HG03045 (cell line): ENCODE results near the gene PANX1.
A peak's percentile ranks its signal among the peaks of the same experiment; 100 is the strongest.
"Not testable (repeated sequence)": the region's sequence is repeated elsewhere in the genome, so short reads cannot be mapped to it uniquely, and the experiment has no call there.

ENCODE experiments used
- ATAC-seq: cut with Tn5 transposase; IDR thresholded peaks from one replicate; pipeline ENCODE4 v1.9.1; 2021; ENCODE audit warnings: mild to moderate bottlenecking, moderate library complexity; ENCODE audit not compliant: unreplicated experiment

The PANX1 gene

GRCh38 chr11:94128746-94129511, at the start of gene PANX1:
TSS of gene PANX1 (plus strand) at chr11:94128841. CDS start at chr11:94129313, 472 bp downstream.
- ATAC-seq, result peak; percentile 88

DNA sequence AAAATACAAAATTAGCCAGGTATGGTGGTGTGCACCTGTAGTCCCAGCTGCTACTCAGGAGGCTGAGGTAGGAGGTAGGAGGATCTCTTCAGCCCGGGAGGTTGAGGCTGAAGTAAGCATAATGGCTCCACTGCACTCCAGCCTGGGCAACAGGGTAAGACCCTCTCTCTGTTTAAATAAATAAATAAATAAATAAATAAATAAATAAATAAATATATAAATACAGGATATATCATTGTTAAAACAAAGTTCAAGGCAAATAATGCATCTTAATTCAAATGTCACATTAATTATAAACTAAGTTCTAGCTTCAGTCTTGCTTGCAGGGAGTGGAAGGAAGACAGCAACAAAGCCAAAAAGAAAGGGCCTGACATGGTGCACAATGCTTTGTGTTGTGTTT, 44.5 kb upstream of the PANX1 start:
- ATAC-seq, result no peak

- no peak for ATAC-seq
These were observed 39.7 kb upstream of the PANX1 start for GRCh38 chr11:94088906-94089305.

DNA sequence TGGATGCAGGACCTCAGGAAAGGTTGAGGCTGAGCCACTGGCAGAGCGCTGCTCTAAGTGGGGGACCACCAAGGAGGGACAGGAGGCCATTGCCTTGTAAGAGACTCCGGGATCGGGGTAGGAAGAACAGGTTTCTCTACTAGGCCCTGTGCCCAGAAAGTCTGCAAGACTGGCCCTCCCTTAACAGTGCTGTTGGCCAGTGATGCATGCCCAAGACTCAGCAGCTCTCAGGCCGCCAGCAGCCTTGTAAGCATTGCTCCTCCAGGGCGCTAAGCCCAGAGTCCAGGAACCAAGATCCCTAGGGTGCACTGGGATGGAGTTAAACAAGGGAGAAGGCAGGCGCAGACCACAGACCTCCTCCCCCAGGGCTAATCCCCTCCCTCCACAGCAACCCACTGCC, 39.3 kb upstream of the PANX1 start:
- ATAC-seq, result no peak

- no peak for ATAC-seq
These were observed 38.2 kb upstream of the PANX1 start for GRCh38 chr11:94090401-94090800.

DNA sequence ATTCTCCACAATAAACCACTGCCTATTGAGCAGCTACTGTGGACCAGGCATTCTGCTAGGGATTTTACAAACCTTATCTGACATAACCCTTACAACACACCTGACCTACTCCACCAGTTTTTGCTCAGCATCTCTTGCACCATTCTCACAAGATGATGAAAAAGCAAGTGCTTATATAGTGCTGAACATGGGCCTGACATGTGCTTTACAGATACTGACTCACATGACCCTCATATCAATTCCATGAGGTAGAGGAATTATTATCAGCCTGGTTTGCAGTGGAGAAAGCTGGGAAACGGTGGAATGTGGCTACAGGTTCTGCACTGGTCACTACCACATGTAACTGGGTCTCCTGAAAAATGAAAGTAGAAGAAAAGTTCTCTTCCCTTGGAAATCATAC, 37.5 kb upstream of the PANX1 start:
- no peak for ATAC-seq

GRCh38 chr11:94100253-94100652, 28.4 kb upstream of the PANX1 start:
- ATAC-seq, result no peak

DNA sequence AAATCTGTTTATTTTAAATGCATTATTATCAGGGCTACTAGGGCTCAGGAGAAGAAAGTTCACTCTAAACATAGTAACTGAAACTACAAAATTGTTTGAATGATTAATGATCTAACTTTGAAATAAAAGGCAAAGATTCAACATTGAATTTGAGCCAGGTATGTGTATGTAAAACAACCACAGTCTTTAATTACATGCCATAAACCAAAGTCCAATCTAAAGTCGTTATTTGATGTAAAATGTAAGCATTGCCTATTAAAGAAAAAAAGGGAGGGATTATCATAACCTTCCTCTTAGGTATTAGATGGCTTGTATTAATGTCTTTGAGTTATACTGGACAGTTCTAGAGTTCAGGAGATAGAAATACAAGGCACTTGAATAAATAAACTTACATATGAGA, 25.2 kb upstream of the PANX1 start:
- no peak for ATAC-seq

- no peak for ATAC-seq
These were observed 23.9 kb upstream of the PANX1 start for GRCh38 chr11:94104734-94105133.

DNA sequence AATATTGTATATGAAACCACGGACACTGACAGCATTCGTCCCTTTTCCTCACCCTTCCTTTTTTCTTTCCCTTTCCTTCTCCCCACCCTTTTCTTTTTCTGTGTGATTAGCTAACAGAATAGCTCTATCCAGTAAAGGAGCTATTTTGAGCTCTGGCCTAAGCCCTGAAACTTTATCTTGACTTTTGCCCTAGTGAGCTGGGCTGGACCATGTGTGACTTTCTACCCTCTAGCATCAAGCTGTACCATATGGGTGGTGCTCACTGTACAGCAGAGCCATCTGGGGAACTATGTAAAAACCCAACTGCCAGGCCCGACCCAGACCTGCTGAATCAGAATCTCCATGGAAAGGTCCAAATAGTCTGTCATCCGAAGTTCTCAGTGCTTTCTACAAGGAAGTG, 21.9 kb upstream of the PANX1 start:
- no peak for ATAC-seq

DNA sequence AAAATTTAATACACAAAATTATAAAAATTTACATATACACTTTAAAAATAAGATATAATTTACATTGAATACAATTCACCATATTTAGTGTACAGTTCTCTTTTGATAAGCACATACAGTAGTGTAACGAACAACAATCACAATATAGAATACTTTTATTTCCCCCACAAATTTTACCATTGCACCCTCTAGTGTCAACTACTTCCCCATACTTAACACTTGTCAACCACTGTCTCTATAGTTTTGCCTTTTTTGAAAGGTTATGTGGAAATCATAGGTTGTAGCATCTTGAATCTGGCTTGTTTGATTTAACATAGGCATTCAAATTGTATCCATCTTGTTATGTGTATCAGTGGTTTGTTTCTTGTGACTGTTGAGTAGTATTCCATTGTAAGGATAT, 21.3 kb upstream of the PANX1 start:
- no peak for ATAC-seq

GRCh38 chr11:94111241-94111640, 17.4 kb upstream of the PANX1 start:
- ATAC-seq, result no peak

DNA sequence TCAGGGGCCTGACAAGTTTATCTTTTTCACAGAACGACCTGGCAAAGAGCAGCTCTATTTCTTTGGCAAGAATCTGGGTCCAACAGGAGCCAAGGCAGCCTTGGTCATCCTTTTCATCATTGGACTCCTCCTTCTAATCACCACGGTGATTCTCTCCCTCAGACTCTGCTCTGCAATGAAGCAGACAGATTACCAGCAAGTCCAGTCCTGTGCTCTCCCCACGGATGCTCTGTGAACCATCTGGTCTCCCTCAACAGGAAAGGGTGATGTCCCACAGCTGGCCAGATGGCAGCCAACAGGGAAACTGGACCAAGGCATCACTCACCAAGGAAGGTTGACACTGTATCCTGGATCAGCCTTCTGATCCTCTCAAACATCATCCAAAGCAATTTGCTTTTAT, 17.0 kb upstream of the PANX1 start:
- ATAC-seq, result no peak

- ATAC-seq, result no peak
These were observed 16.3 kb upstream of the PANX1 start for GRCh38 chr11:94112206-94112953.

GRCh38 chr11:94117197-94117574, 11.5 kb upstream of the PANX1 start:
- ATAC-seq, result no peak

DNA sequence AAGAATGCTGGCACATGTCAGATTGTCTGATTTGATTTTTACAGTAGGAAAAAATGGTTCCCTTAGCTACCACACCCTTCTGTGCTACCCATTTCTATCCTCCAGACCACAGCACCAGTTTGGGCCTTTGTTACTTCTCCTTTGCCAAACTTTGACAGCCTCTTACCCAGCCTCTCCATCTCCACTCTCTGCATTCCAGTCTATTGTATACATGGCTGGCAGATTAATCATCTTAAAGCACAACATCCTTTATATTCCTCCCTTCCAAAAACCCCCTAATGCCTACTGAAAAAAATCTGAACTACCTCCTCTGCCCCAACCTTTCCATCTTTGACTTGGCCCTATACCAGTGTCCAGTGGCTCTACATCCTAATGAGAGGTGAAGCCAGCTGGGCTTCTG, 10.8 kb upstream of the PANX1 start:
- ATAC-seq, result no peak

DNA sequence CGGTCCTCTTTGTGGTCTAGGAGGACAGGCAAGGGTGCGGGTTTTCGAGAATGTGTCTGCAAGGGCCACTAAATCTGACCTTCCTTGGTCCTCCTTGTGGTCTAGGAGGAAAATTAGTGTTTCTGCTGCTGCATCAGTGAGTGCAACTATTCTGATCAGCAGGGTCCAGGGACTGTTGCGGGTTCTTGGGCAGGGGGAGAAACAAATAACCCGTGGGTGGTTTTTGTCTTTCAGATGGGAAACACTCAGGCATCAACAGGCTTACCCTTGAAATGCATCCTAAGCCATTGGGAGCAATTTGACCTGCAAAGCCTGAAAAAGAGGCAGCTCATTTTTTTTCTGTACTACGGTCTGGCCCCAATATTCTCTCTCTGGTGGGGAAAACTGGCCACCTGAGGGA, 9.0 kb upstream of the PANX1 start:
- ATAC-seq, result not testable (repeated sequence)

DNA sequence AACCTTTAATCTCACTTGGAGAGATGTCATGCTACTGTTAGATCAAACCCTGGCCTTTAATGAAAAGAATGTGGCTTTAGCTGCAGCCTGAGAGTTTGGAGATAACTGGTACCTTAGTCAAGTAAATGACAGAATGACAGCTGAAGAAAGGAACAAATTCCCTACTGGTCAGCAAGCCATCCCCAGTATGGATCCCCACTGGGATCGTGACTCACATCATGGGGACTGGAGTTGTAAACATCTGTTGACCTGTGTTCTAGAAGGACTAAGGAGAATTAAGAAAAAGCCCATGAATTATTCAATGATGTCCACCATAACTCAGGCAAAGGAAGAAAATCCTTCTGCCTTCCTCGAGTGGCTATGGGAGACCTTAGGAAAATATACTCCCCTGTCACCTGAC, 8.1 kb upstream of the PANX1 start:
- ATAC-seq, result not testable (repeated sequence)

- no peak for ATAC-seq
These were observed 7.7 kb upstream of the PANX1 start for GRCh38 chr11:94120946-94121345.

GRCh38 chr11:94125407-94126115, 3.1 kb upstream of the PANX1 start:
- no peak for ATAC-seq

GRCh38 chr11:94127638-94128037, 1.0 kb upstream of the PANX1 start:
- no peak for ATAC-seq

GRCh38 chr11:94128291-94128745, 323 bp upstream of the PANX1 start:
- ATAC-seq, result peak; percentile 26
